HG03103 (cell line): ENCODE data around the gene MLF2.

Experiments
- ATAC-seq: cut with Tn5 transposase; IDR thresholded peaks from one replicate; pipeline ENCODE4 v1.9.1; 2021; ENCODE audit warnings: low read depth; ENCODE audit not compliant: unreplicated experiment

MLF2 gene

DNA sequence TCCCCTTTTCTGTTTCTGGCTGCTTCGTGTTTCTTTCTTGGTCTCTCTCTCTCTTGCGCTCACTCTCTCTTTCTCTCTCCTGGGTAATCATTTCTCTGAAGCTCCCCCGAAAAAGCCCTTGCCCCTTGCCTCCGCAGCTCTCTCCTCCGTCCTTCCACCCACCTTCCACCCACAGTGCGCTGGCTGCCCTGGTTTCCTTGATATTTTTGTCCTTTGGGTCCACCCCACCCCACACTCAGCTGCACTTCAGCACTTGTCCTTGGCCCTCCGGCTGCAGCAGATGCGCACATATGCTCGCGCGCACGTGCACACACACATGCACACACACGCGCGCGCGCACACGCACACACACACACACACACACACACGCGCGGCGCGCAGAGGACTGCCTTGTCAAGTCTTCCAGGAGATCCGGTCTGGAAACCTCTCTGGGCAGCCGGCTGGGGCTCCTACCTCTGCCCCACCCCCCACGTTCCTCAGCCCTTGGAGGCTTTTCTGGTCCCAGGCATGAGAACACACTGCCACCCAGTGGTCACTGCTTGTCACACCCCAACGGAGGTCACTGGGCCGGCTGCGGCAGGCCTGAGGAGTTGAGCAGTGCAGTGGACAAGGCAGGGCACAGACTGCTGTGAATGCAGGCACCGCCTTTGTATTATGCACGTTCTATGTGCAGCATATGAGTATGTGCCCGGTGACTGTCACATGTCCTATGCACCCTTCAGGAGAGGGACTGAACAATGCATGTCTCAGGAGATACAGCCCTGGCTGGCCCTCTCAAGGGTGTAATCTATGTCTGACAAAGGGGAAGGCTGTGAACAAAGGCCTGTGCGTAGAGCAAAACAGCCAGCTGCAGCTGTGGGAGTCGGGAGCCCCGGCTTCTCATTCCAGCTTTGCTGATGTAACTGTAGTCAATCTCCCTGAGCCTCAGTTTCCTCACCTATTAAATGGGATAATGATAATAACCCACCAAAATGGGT, 25.9 kb upstream of the MLF2 start:
- peak; percentile 71 for ATAC-seq

GRCh38 chr12:6778217-6778573, 25.3 kb upstream of the MLF2 start:
- ATAC-seq: no peak

DNA sequence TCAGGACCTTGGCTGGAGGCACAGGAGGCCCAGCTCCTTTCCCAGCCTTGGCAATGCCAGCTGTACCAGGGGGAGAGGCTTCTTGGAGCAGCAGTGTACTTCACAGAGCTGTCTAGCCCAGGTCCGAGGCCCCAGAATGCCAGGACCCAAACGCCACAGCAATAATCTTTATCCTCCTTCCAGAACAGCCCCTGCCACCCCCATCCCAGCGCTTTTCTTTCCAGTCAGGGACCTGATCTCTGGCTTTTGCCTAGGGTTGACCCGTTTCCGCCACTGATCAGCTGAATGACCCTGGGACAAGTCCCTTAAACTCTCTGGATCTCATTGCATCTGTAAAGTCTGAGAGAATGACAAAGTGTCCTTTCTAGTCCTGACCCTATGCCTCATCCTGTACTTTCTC, 24.4 kb upstream of the MLF2 start:
- ATAC-seq: no peak

DNA sequence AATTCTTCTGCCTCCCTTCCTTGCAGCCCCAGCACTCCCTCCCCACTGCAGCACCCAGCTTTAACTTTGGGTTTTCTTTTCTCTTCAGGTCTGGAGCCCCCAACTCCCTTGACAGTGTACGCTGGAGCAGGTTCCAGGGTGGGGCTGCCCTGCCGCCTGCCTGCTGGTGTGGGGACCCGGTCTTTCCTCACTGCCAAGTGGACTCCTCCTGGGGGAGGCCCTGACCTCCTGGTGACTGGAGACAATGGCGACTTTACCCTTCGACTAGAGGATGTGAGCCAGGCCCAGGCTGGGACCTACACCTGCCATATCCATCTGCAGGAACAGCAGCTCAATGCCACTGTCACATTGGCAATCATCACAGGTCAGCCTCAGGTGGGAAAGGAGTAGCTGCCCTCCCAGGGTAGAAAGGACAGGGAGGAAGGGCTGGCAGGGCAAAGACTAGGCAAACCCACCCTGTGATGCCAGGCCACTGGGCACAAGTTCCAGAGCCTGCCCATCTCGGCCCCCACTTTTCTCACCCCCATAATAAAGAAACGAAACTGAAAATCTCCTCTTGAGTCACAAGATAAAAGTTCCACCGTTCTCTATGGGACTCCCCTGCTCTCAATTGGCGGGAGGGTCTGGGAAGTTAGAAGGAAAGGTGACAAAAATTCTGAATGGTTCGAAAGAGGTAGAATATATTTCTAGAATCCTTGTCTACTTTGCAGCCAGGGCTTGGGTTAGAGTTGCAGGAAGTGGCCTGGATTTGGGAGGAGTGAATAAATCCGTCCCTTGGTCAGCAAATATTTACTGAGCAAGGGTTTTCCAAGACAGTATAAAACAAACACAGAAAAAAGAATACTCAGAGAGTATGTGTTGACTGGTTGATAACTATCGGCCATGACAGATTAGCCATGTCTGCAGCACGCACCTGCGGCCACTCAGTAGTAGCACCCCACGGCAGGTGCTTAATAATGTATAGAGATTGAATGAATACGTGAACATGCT, 22.5 kb upstream of the MLF2 start:
- ATAC-seq: no peak

DNA sequence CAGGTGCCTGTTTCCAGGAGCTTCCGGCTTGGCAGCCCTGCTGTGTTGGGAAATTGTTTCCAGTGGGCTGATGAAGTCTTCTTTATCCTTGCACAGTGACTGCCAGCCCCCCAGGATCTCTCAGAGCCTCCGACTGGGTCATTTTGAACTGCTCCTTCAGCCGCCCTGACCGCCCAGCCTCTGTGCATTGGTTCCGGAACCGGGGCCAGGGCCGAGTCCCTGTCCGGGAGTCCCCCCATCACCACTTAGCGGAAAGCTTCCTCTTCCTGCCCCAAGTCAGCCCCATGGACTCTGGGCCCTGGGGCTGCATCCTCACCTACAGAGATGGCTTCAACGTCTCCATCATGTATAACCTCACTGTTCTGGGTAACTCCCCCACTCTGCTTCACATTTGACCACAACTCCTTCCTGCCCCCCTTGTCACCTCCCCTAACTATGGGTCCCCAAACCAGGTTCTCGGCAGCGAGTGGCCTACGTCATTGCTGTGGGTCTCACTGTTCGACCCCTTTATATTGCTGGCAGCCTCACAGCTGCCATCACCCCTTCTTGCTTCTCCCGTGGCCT, 21.6 kb upstream of the MLF2 start:
- ATAC-seq: no peak

DNA sequence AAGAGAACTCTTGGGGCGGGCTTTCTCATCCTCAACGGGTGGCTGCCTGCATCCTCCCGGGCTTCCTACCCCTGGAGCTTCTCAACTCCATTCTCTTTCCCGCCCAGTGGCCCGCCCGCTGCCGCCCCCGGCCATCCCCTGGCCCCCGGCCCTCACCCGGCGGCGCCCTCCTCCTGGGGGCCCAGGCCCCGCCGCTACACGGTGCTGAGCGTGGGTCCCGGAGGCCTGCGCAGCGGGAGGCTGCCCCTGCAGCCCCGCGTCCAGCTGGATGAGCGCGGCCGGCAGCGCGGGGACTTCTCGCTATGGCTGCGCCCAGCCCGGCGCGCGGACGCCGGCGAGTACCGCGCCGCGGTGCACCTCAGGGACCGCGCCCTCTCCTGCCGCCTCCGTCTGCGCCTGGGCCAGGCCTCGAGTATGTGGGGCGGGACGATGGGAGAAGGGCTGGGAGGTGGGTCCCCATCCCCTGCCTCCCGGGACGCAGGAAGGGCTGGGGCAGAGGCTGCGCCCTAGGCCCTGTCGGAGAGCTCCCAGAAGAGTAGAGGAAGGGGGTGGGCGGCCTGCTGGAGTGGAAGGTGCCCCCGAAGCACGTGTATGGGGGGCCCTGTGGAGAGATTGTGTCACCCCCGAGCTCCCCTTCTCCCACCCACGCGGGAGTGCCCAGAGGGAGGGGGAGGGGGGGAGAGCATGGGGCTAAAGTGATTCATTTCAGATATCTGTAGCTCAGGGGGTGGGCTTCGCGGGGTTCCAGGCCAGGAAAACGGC, 20.8 kb upstream of the MLF2 start:
- no peak for ATAC-seq

DNA sequence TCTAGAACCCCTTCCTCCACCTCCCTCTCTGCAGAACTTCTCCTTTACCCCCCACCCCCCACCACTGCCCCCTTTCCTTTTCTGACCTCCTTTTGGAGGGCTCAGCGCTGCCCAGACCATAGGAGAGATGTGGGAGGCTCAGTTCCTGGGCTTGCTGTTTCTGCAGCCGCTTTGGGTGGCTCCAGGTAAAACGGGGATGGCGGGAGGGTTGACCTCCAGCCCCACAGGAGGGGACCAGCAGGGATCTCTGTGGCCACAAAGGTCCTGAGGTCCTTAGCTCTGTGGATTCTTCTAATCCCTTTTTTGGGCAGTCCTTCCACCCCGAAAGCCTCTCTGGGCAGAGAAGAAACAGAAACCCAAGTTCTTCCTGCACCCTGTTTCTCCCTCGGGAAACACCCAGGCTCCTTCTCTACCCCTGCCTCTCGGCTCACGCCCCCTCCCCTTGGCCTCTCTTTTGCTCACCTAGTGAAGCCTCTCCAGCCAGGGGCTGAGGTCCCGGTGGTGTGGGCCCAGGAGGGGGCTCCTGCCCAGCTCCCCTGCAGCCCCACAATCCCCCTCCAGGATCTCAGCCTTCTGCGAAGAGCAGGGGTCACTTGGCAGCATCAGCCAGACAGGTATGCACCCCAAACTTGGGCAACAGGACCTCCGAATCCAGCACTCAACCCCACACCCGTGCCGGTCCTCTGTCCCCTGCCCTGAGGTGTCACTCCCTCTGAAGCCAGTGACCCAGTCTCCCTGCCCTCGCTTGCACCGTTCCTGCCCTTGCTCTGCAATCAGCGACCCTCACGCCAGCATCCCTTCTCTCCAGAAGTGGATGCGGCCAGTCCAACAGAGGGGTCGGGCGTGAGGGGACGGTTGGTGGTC, 20.0 kb upstream of the MLF2 start:
- ATAC-seq: no peak

DNA sequence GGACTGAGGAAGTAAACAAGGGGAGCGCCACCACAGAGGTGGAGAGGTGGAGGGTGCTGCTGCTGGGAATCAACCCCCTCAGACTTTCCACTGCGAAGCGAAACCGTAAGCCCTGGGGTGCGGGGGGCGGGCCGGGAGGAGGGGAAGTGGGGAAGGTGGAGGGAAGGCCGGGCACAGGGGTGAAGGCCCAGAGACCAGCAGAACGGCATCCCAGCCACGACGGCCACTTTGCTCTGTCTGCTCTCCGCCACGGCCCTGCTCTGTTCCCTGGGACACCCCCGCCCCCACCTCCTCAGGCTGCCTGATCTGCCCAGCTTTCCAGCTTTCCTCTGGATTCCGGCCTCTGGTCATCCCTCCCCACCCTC, 19.4 kb upstream of the MLF2 start, which contains the start of gene LAG3:
TSS of gene LAG3 (plus strand) at position 190 of the 365 bp plus-strand sequence. CDS start 333 bp downstream, outside the sequence.
- no peak for ATAC-seq

DNA sequence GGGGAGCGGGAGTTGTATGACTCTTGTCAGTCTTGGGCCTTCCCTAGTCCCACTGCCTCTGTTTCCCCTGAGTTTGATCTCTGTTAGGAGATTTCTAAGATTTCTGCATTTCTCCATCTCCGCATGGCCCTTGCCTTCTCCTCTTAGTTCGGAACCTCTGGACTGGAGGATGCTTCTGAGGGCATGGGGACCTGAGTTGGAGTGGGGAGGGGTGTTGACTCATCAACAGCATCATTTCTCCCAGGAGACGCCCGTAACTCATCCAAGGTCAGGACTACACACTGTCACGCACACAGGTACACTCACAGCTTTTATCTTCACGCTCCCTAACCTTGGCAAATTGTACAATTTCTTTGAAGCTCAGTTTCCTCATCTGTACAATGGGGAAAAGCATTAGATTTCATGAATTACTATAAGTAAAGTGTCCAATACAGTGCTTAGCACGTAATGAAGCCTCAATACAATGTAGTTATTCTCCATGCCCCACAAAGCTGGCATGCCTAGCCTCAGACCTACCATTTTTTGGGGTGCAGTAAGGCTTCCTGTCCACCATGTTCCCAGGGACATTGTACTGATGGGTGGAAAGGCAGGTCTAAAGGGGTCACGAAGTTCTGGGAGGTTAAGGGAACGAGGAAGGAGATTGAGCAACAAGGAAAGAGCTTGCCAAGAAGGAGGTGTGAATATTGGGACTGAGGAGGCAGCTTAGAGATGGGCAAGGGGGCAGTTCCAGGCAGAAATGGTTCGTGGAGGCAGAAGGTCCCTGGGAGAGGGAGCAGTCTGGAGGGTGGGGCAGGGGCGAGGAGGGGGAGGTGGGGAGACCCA, 18.8 kb upstream of the MLF2 start:
- no peak for ATAC-seq

DNA sequence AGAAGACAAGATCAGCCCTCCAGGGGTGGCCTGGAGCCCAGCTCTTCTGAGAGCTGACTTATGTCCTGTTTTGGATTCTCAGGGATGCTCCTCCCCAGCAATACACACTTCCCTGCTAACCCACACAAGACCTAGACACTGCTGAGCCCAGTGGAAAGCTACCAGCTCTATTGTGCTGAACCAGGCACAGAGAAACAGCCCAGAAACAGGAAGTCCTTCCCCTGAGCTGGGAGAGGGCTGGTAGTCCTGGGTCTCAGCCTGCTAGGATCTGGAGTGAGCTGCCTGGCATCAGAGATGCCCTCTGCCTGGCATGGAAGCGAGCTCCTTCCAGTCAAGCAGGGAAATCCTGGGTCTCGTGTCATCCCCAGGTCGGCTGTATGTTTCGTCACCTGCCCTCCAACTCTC, 18.2 kb upstream of the MLF2 start:
- ATAC-seq: no peak

DNA sequence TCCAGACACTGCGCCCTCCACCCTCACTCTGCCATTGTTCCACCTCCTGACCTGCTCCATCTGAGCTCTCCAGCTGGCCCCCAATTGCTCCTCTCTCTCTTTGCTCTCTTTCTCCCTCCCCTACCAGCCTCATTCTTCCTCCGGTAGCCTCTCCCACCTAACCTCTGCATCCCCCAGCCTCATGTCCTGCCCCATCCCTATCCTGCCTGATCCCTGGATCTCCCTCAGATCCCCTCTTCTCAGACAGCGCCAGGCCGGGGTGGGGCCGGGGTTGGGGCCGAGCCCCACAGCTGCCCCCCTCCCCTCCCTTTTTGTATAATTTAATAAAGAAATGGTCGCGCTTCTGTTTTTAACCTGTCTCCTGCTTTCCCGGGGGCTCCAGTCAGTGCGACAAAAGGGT, 17.7 kb upstream of the MLF2 start:
- ATAC-seq: no peak

DNA sequence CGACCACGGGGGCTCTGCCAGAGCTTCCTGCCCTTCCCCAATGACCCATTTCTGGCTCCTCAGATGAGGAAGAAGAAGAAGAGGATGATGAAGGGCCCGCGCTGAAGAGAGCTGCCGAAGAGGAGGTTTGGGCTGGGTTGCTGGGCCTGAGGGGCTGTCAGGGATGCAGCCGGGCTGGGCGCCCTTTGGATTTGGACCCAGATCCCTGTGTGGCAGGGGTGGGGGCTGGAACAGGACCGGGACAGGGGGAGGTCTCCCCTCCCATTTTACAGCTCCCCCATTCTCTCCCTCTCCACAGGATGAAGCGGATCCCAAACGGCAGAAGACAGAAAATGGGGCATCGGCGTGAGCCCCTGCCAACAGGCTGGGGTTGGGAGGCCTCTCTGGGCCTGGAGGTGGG, 17.2 kb upstream of the MLF2 start:
- ATAC-seq: no peak

DNA sequence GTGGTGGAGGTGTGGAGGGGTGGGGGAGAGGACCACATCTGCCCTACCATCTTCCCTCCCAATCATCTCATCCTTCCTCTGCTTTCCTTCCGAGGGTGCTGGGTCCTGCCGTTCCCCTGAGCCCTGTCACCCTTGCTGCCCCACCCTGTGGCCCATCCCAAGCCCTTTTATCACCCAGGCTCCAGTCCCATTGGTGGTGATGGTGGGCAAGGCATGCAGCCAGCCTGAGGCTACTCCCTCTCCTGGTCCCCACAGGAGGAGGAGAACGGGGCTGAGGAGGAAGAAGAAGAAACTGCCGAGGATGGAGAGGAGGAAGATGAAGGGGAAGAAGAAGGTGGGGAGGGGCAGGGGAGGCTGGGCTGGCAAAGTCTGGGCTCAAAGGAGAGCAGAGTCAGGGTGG, 16.7 kb upstream of the MLF2 start:
- no peak for ATAC-seq

GRCh38 chr12:6768990-6769389, 16.0 kb upstream of the MLF2 start:
- ATAC-seq: no peak

- no peak for ATAC-seq
Measured at GRCh38 chr12:6768437-6768914, 15.5 kb upstream of the MLF2 start.

DNA sequence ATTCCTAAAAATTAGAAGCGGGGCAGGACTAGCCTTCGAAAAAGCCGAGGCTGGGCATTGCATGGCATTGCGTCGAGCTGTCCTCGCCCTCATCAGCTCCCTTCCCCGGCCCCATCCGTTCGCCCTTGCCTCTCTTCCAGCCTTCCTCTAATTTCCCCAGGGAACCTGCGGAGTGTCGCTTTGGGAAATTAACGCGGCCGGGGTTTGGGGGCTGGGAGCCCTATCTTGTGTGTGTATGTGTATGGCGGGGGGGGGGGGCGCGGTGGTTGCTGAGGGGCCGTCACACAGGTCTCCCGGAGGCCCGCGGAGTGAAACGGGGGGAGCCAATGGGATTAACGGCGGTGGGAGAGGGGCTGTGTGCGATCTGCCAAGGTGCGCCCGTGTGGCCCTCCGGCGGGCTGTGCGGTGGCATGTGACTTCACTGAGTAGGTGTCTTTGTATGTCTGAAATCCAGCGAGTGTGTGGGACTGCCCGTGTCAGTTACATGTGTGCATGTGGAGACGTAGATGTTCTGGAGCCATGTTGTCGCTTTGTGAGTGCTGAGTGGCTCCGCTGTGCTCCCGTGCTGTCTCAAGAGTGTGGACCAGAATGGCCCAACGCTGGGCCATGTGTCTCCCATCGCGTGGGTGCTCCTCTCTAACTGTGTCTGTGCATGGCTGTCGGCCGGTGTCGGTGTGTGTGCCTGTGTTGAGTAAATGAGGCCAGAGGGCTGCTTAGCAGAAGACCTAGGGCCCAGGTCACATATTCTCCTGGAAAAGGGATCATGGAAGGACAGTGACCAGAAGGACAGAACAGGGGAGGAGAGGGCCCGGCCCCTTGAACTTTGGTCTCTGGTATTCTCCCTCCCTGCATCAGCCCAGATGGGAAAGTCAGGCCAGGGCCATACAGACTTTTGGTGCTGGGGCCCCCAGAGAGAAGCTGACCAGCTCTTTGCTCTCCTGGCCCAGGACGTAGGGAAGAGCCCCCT, 14.7 kb upstream of the MLF2 start:
- no peak for ATAC-seq

DNA sequence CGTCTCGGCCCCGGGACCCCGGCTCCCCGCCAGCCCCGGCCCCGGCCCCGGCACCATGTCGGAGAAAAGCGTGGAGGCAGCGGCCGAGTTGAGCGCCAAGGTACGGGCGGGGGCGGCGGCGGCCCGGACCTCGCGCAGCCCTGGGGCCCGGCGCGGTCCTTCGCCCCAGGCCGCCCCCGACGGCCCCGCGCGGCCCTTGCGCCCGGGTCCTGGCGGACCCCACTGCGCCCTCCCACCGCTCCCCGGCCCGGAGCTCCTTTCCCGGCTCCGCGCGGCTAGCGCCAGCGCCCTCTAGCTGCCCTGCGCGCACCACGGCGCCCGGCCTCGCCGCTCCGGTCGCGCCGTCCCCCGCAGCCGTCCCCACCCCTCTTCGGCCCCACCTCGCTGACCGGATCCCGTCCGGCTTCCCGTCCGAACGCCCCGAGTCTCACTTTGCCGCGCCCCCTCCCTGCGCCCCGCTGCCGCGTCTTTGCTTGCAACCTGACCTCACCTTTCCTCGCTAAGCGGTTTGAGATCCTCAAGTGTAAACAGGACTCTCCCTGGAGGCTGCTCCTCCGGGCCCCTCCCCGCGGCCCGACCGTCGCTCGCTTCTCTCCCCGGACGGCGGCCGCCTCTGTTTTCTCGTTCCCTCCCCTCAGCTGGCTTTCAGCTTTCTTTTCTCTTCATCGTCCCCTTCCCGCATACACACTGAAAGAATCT, 13.9 kb upstream of the MLF2 start:
- ATAC-seq: no peak
